ENCODE results near the gene MYL12A.

MYL12A gene

GRCh38 chr18:3284501-3284900 lies 36.9 kb downstream of the MYL12A start:
- no peak for DNase-seq

- no peak for DNase-seq
Observed at GRCh38 chr18:3286159-3286558, 38.6 kb downstream of the MYL12A start.

GRCh38 chr18:3293196-3293951 lies 45.8 kb downstream of the MYL12A start:
- no peak for DNase-seq

GRCh38 chr18:3294435-3295080 lies 47.0 kb downstream of the MYL12A start:
- DNase-seq = no peak

- peak; percentile 96 to 97 for DNase-seq
Observed at GRCh38 chr18:3297025-3297984, 49.7 kb downstream of the MYL12A start.

- no peak for DNase-seq
Observed at GRCh38 chr18:3304832-3305231, 57.2 kb downstream of the MYL12A start.

GRCh38 chr18:3305354-3305762 lies 57.8 kb downstream of the MYL12A start:
- peak; percentile 87 to 90 for DNase-seq
